ENCODE measurements around the gene NUP133.

The NUP133 gene

DNA sequence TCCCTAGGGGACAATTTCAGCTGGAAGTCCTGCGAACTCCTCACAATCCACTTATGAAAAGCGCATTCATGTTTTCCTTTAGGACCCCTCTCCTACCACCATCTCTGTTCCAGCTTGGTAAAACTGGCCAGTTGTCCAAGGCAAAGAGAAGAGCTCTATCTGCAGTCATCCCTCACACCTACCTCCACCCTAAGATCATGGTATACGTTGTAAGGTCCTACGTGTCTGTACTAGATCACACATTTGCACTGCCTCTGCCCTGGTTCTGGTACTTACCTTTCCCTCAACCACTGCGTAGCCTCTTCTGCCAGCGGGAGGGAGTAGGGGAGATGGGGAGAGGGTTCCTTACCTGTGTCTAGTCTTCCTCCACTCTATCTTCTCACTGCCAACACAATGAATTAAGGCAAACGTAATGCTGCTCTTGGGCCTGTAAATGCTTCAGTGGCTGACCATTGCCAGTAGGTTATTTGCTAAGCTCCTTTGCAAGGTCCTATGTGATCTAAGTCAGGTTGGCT is 739 bp upstream of the NUP133 start:
- Histone ChIP-seq H3K36me3 (ENCODE audit: insufficient read depth) (no peaks in the 10 kb centered on the region), H3K27ac (peak overlapping the region; percentile 86), H3K27me3 (ENCODE audit: insufficient read depth, low read depth) (no peaks in the 10 kb centered on the region), H3K4me1 (ENCODE audit: low read depth, poor library complexity, severe bottlenecking) (peaks cover 17% of the 10 kb centered on the region), H3K4me2 (peak overlapping the region; percentile 52), H3K79me2 (ENCODE audit: insufficient read depth, low read depth) (peaks cover 27% of the 10 kb centered on the region), H4K20me1 (ENCODE audit: insufficient read depth) (no peaks in the 10 kb centered on the region), H2AFZ (ENCODE audit: low read depth) (peak overlapping the region; percentile 85), H3K9ac (peak overlapping the region; percentile 88; the same call in 1 of the 2 replicates), H3K4me3 (IDR thresholded peaks at IDR 0.05; ENCODE audit: insufficient read depth, low read depth, low read length) (no peak overlapping the region)
- TF ChIP-seq, protein P1, sequence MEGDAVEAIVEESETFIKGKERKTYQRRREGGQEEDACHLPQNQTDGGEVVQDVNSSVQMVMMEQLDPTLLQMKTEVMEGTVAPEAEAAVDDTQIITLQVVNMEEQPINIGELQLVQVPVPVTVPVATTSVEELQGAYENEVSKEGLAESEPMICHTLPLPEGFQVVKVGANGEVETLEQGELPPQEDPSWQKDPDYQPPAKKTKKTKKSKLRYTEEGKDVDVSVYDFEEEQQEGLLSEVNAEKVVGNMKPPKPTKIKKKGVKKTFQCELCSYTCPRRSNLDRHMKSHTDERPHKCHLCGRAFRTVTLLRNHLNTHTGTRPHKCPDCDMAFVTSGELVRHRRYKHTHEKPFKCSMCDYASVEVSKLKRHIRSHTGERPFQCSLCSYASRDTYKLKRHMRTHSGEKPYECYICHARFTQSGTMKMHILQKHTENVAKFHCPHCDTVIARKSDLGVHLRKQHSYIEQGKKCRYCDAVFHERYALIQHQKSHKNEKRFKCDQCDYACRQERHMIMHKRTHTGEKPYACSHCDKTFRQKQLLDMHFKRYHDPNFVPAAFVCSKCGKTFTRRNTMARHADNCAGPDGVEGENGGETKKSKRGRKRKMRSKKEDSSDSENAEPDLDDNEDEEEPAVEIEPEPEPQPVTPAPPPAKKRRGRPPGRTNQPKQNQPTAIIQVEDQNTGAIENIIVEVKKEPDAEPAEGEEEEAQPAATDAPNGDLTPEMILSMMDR (conservative IDR thresholded peaks at IDR 0.05; ENCODE audit: low read depth, low read length): no peak

DNA sequence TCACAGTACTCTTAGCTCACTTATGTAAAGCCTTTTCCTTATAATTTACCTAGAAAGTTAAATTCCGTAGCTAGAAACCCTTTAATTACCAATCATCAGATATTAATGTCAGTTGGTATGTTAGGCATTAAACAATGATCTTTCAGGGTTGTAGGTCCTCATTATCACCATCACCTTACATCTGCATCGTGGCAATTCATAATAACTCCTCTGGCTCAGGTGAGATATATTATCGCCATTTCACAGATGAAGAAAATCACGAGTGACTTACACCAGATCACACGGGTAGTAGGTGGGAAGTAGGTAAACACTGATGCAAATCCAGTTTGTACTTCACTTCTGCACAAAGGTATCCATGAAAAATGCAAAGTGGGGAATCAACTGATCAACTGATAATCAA is 639 bp downstream of the NUP133 start:
- Histone ChIP-seq H3K9ac (peak overlapping the region; percentile 88), H3K27ac (peak overlapping the region; percentile 86)

DNA sequence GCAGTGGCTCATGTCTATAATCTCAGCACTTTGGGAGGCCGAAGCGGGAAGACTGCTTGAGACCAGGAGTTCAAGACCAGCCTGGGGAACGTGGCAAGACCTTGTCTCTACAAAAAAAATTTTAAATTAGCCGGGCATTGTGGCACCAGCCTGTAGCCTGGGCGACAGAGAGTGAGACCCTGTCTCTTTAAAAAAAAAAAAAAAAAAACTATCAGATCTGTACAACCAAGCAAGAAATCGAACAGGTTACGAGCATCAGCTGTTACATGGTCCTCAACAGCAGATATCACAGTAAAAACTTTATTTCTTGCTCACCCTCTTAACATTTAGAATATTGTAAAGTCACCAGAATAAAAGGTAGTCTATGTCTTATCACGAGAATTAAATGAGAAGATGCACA is 1.5 kb downstream of the NUP133 start:
- H3K79me2 ChIP-seq (ENCODE audit: insufficient read depth, low read depth): peaks cover 27% of the 10 kb centered on the region
- no peak overlapping the region for H3K4me3 ChIP-seq (IDR thresholded peaks at IDR 0.05; ENCODE audit: insufficient read depth, low read depth, low read length)
- H3K4me1 ChIP-seq (ENCODE audit: low read depth, poor library complexity, severe bottlenecking): peaks cover 17% of the 10 kb centered on the region
- no peak overlapping the region for H3K9ac ChIP-seq
- H4K20me1 ChIP-seq (ENCODE audit: insufficient read depth): no peaks in the 10 kb centered on the region
- no peak overlapping the region for H3K27ac ChIP-seq
- H3K4me2 ChIP-seq: peak overlapping the region; percentile 52
- no peaks in the 10 kb centered on the region for H3K27me3 ChIP-seq (ENCODE audit: insufficient read depth, low read depth)
- no peak overlapping the region for H2AFZ ChIP-seq (ENCODE audit: low read depth)
- no peaks in the 10 kb centered on the region for H3K36me3 ChIP-seq (ENCODE audit: insufficient read depth)
- TF ChIP-seq, protein P1 (conservative IDR thresholded peaks at IDR 0.05; ENCODE audit: low read depth, low read length): no peak

More for the DNA sequence above, 639 bp downstream of the NUP133 start:
- H3K4me1 ChIP-seq (ENCODE audit: low read depth, poor library complexity, severe bottlenecking): peaks cover 17% of the 10 kb centered on the region
- TF ChIP-seq, protein P1 (conservative IDR thresholded peaks at IDR 0.05; ENCODE audit: low read depth, low read length): no peak
- no peaks in the 10 kb centered on the region for H3K27me3 ChIP-seq (ENCODE audit: insufficient read depth, low read depth)
- no peaks in the 10 kb centered on the region for H4K20me1 ChIP-seq (ENCODE audit: insufficient read depth)
- H3K36me3 ChIP-seq (ENCODE audit: insufficient read depth): no peaks in the 10 kb centered on the region
- peak overlapping the region; percentile 53 for H3K4me3 ChIP-seq (IDR thresholded peaks at IDR 0.05; ENCODE audit: insufficient read depth, low read depth, low read length)
- H3K4me2 ChIP-seq: peak overlapping the region; percentile 52
- H3K79me2 ChIP-seq (ENCODE audit: insufficient read depth, low read depth): peaks cover 27% of the 10 kb centered on the region
- peak overlapping the region; percentile 85 for H2AFZ ChIP-seq (ENCODE audit: low read depth)

DNA sequence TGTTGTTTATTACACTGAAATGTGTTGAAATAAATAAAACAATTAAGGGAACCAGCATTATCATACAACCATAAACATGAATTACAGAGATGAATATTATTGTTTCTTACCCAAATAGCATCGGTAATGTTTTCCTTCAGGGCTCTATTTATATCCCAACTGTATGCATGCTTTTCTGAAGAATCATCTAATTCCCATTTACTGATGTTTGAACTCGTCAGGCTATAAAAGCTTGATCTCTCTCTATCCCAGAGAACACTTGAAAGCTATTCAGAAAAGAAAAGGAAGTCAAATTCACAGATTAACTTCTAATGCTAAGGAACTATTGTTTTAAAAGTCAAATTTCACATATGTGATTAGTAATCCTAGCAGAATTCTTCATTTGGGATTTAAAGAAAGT is 12.4 kb downstream of the NUP133 start:
- TF ChIP-seq, protein P1 (conservative IDR thresholded peaks at IDR 0.05; ENCODE audit: low read depth, low read length): no peak
- Histone ChIP-seq H3K36me3 (ENCODE audit: insufficient read depth) (peaks cover 13% of the 10 kb centered on the region; the same call in 1 of the 2 replicates), H3K4me2 (no peak overlapping the region)

More for the DNA sequence above, 12.4 kb downstream of the NUP133 start:
- Histone ChIP-seq H3K9ac (no peak overlapping the region), H3K27ac (no peak overlapping the region), H3K79me2 (ENCODE audit: insufficient read depth, low read depth) (no peaks in the 10 kb centered on the region), H2AFZ (ENCODE audit: low read depth) (no peak overlapping the region), H3K4me1 (ENCODE audit: low read depth, poor library complexity, severe bottlenecking) (no peaks in the 10 kb centered on the region), H3K4me3 (IDR thresholded peaks at IDR 0.05; ENCODE audit: insufficient read depth, low read depth, low read length) (no peak overlapping the region), H3K27me3 (ENCODE audit: insufficient read depth, low read depth) (no peaks in the 10 kb centered on the region), H4K20me1 (ENCODE audit: insufficient read depth) (no peaks in the 10 kb centered on the region)

Measured in KMS-11 (cell line).